KG1 (cell line): ENCODE measurements around the gene RNF111.
"Not testable (repeated sequence)": the region's sequence is repeated elsewhere in the genome, so short reads cannot be mapped to it uniquely, and the experiment has no call there.

Experiments used
- DNase-seq: peaks from one replicate; lab custom pipeline; 2025; lab: John Stamatoyannopoulos, UW

The RNF111 gene

DNA sequence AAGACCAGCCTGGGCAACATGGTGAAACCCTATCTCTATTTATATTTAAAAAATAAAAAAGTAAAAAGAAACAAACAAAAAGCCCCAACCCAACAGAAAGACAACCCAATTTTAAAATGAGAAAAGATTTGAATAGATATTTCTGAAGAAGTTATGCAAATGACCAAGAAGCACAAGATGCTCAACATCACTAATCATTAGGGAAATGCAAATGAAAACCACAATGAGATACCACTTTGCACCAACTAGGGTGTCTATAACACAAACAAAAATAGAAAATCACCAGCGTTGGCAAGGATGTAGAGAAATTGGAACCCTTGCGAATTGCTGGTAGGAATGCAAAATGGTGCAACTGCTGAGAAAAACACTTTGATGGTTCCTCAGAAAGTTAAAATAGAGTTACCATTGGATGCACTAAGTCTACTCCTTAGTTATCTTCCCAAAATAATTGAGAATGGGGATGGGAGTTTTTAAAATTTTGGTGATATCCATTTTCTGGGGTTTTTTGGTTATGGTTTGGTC is 71.7 kb downstream of the RNF111 start:
- no peak for DNase-seq

GRCh38 chr15:59060348-59060747 is 72.9 kb downstream of the RNF111 start:
- no peak for DNase-seq

DNA sequence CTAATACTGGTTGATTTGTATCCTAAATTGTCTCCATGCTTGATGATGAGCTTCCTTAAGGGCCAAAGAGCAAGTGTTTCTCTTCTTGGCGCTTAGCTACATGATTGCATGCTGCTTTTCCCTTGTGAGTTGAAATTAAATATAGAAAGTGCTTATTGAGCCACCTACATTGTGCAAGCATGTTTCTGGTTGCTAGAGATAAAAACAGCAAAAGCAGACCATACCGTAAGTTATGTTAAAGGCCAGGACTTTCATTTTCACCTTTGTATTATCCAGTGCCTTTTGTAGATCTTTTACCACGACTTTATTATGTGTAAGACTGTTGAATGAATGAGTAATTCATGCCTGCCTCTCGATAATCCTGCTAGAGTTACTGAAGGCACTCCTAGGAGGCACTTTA is 75.6 kb downstream of the RNF111 start:
- no peak for DNase-seq

DNA sequence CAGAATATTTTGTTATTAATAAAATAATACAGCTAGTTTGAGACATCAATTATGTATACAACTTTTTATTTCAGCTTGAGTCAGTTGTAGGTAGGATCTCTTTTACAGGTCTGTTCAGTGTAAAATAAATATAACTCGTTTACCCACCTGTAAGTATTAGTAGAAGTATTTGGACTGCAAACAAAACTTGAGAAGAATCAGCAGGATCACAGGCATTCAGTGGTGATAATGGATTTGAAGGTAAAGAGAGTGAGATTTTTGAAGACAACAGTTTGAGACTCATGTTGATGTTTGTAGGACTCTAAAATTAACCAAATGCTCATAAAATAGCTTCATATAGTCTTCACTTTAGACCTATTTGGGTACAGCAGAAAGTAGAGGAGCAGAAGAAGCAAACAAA is 82.0 kb downstream of the RNF111 start:
- no peak for DNase-seq

- no peak for DNase-seq
Measured at GRCh38 chr15:59074607-59075006, 87.1 kb downstream of the RNF111 start.

- DNase-seq = no peak
Measured at GRCh38 chr15:59087731-59088130, 100.3 kb downstream of the RNF111 start.

DNA sequence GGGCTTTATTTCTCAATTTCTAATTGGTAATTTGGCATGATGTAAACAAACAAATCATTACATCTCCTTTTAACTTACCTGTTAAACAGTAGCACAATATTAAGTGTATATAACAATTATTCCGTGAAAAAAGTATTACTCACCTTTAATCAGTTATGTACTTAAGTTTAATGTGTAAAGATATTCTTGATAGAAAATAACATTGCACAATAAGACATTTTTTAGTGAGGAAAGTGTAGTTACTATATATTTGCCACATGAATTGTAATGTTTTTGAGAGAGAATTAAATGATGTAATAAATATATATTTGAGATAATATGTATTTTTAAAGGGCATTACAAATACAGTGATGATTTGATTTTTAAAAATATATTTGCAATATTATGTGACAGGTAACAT is 106.6 kb downstream of the RNF111 start:
- DNase-seq = no peak

DNA sequence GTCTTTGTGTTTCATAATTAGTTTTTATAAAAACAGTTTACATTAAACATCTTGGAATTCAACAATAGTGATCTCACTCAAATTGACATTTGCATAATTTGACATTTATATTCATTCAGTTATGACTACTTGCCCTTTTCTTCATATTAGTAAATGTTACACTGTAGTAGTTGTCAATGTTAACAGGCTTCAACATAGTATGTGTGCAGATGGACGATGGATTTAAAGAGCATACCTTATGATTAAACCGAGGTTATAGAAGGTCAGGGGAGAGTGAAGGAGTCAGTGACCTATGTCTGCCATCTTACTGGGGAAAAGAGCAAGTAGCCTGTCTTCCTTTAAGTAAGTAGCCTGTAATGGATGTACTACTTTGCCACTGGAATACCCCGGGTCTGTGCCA is 109.0 kb downstream of the RNF111 start:
- no peak for DNase-seq

- no peak for DNase-seq
Measured at GRCh38 chr15:59099162-59099685, 111.8 kb downstream of the RNF111 start.

DNA sequence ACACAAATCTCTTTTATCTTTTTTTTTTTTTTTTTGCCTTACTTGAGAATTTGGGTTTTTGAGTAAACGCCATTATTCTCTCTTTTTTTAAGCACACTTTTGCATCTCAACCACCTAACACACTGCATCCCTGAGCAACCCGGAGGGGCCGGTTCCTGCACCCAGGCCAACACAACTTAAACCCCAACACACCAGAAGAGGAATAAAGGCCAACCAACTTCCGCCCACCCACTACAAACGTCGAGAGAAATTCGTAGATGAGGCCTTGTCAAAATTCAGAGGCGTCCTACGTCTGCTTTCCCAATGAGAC is 117.1 kb downstream of the RNF111 start:
- DNase-seq = no peak

DNA sequence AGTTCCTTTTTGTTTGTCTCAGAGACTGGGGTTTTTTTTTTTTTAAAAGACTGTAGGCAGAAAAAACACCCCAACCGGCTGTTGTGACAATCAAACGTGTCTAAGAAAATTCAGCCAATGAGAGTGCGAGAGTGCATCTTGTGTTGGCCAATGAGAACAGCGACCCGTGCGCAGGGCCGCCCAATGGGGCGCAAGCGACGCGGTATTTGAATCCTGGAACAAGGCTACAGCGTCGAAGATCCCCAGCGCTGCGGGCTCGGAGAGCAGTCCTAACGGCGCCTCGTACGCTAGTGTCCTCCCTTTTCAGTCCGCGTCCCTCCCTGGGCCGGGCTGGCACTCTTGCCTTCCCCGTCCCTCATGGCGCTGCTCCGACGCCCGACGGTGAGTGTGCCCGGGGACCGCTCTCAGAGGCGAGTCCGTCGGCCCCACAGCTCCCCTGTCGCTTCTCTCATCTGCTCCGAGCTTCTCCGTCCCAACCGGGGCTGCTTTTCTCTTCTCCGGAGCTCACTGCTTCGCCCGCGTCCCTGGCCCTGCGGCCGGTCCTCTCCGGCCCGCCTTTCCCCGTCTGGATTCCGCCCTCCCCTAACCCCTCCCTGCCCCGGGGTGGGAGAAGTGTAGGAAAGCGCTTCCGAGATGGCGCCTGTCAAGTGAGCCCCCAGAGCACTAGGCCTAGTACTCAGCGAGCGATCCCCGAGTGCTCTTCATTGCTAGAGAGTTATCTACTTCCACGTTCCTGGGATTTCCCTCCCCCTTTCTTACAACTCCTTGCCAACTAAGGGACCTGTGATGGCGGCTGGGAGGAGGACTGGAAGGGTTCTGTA is 117.7 kb downstream of the RNF111 start, which contains the start of gene CCNB2:
CCNB2 (plus strand) TSS at position 235 of the 821 bp plus-strand sequence; CDS start at position 358, 123 bp downstream.
- DNase-seq = peak; percentile 82

DNA sequence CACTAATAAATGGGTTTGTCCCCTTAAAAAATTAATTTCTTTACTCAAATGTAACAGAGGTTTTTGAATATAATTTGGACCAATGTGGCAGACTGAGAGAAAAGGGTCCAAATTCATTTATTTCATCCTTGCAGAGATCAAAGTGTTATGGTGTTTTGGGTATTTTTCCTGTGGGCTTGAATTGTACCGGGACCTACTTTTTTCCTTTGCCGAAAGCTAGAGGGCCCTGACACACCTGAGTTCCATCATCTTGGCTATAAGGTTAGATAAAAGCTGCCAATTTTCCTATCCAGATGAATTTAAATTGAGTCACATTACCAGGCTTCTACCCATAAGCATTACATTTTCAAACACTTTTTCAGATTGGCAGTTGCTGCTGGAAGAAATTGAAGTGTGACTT is 118.4 kb downstream of the RNF111 start:
- no peak for DNase-seq

- no peak for DNase-seq
Measured at GRCh38 chr15:59111251-59111650, 123.8 kb downstream of the RNF111 start.

DNA sequence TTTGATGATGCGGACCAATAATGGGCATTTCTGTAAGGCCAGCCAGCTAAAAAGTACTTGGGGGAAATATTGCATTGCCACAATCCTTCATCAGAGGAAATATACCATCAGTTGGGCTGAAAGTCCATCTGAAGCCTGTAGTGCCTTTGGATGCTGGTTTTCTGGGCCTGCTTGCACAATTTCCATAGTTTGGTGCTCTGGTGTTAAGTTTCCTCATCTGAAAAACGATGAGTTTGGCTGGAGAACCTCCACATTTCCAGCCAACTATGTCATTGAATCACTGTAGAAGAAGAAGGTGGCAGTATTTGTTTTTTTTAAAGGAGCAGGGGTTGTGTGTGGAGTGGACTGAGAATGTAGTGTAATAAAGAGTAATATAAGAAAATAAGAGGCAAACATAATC is 127.6 kb downstream of the RNF111 start:
- DNase-seq = no peak

- DNase-seq = no peak
Measured at GRCh38 chr15:59116141-59116540, 128.7 kb downstream of the RNF111 start.

- DNase-seq = no peak
Measured at GRCh38 chr15:59116771-59117170, 129.3 kb downstream of the RNF111 start.

DNA sequence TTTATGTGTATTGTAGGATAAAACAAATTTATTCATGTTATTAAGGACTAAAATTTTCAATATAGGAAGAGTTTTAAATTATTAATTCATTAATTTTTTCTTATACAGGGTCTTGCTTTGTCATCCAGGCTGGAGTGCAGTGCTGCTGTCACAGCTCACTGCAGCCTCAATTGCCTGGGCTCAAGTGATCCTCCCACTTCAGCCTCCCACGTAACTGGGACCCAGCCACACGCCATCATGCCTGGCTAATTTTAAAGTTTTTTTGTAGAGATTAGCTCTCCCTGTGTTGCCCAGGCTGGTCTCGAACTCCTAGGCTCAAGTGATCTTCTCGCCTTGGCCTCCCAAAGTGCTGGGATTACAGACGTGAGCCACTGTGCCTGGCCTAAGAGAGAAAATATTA is 132.2 kb downstream of the RNF111 start:
- no peak for DNase-seq

DNA sequence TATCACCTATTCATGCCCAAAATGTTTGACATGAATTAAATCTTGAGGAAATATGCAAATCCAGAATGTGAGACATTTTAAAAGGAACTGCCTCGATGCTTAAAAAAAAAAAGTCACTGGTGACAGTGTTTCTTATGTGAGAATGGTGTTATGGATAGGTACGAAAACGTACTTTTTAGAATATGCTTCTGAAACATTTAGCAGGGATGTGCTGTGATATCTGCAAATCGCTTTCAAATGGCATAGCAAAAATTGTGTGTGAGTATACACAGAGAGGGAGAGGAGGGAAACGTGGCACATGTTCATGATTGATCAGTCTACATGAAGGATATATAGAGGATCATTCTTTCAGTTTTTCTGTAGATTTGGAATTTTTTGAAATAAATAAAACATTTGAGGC is 133.5 kb downstream of the RNF111 start:
- no peak for DNase-seq

DNA sequence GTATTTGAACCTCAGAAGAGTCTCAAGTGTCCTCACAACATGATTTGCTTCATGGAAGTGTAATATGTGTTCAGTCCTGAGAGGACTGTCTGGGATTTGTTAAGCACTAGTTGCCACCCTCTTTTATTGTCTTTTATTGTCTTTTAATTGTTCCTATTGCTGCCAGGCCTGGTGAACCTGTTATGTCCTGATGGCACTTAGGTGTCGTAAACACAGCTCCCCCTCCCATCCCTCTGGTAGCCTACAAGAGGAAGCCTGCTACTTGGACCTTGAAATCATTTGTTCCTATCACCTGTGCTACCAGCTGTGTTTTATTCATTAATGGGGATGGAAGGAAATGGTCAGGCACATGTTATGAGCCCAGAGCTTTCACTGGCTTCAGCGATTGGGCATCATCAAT is 136.8 kb downstream of the RNF111 start:
- no peak for DNase-seq

DNA sequence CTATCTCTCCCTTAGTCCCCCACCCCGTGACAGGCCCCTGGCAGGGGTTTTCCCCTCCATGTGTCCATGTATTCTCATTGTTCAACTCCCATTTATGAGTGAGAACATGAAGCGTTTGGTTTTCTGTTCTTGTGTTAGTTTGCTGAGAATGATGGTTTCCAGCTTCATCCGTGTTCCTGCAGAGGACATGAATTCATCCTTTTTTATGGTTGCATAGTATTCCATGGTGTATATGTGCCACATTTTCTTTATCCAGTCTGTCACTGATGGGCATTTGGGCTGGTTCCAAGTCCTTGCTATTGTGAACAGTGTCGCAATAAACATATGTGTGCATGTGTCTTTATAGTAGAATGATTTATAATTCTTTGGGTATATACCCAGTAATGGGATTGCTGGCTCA is 138.2 kb downstream of the RNF111 start:
- not testable (repeated sequence) for DNase-seq

GRCh38 chr15:59127255-59127654 is 139.8 kb downstream of the RNF111 start:
- not testable (repeated sequence) for DNase-seq

GRCh38 chr15:59131456-59131855 is 144.0 kb downstream of the RNF111 start:
- DNase-seq = no peak

- no peak for DNase-seq
Measured at GRCh38 chr15:59131969-59132562, 144.6 kb downstream of the RNF111 start.
